Endometrial microvascular endothelial cells (primary cell): Measurements from ENCODE around the gene NUP88. TPM values are rescaled to one million over a fixed set of nuclear protein-coding genes. Genes with fewer than 3 reads are reported as not detected.
"Not testable (repeated sequence)": the region's sequence is repeated elsewhere in the genome, so short reads cannot be mapped to it uniquely, and the experiment has no call there.

Source experiments
- in situ Hi-C: cut with HindIII; loops from 2 replicates; pipeline ENCODE4 v1.10.0; 2017; ENCODE audit warnings: low sequenced_read_pairs, low pct_unique_long_range_greater_than_20kb; ENCODE audit errors: inconsistent ontology term
- total RNA-seq: library from RNA; depleted of rRNA; stranded (reverse); fragments of >200 nt; gene quantifications from one replicate; pipeline ENCODE4 v1.2.3, GENCODE V29; 2015; ENCODE audit errors: inconsistent ontology term

Gene NUP88
- total RNA-seq, result 81.7 TPM

GRCh38 chr17:5419356-5419958 is at the start of gene NUP88:
Gene NUP88 (minus strand): TSS chr17:5419662. CDS start chr17:5419650, 12 bp downstream.
- in situ Hi-C loops, result no loop called here

- in situ Hi-C loops, result no loop called here
Observed at GRCh38 chr17:5468075-5468473, 48.6 kb upstream of the NUP88 start.

GRCh38 chr17:5467416-5467815 is 48.0 kb upstream of the NUP88 start:
- in situ Hi-C loops, result no loop called here

- in situ Hi-C loops, result no loop called here
Observed at GRCh38 chr17:5466295-5466694, 46.8 kb upstream of the NUP88 start.

- in situ Hi-C loops, result no loop called here
Observed at GRCh38 chr17:5464717-5465507, 45.5 kb upstream of the NUP88 start.

- in situ Hi-C loops, result no loop called here
Observed at GRCh38 chr17:5446786-5447185, 27.3 kb upstream of the NUP88 start.

GRCh38 chr17:5444209-5444608 is 24.7 kb upstream of the NUP88 start:
- in situ Hi-C loops, result no loop called here

GRCh38 chr17:5443728-5444127 is 24.3 kb upstream of the NUP88 start:
- in situ Hi-C loops, result no loop called here

- in situ Hi-C loops, result no loop called here
Observed at GRCh38 chr17:5439446-5439764, 19.9 kb upstream of the NUP88 start.

GRCh38 chr17:5438716-5439445 is 19.4 kb upstream of the NUP88 start, which contains the start of gene C1QBP:
Gene C1QBP (minus strand): TSS chr17:5439155. CDS start chr17:5439073, 82 bp downstream.
- in situ Hi-C loops, result no loop called here

- in situ Hi-C loops, result no loop called here
Observed at GRCh38 chr17:5437721-5438317, 18.4 kb upstream of the NUP88 start.

- in situ Hi-C loops, result not testable (repeated sequence)
Observed at GRCh38 chr17:5435781-5436315, 16.4 kb upstream of the NUP88 start.

GRCh38 chr17:5434984-5435383 is 15.5 kb upstream of the NUP88 start:
- in situ Hi-C loops, result no loop called here

- in situ Hi-C loops, result no loop called here
Observed at GRCh38 chr17:5431949-5432556, 12.6 kb upstream of the NUP88 start.

- in situ Hi-C loops, result not testable (repeated sequence)
Observed at GRCh38 chr17:5431234-5431633, 11.8 kb upstream of the NUP88 start.

- in situ Hi-C loops, result no loop called here
Observed at GRCh38 chr17:5430413-5430999, 11.0 kb upstream of the NUP88 start.

GRCh38 chr17:5429191-5429887 is 9.9 kb upstream of the NUP88 start:
- in situ Hi-C loops, result no loop called here

GRCh38 chr17:5425826-5426225 is 6.4 kb upstream of the NUP88 start:
- in situ Hi-C loops, result no loop called here
